Stimulated activated CD4-positive, alpha-beta T cell treated with anti-CD3 and anti-CD28 coated beads, Interleukin-1b, Interleukin-23, amount 100 ng/mL, for 1 hour (primary cell): ENCODE measurements around the gene ATXN1L.
"Not testable (repeated sequence)": the region's sequence is repeated elsewhere in the genome, so short reads cannot be mapped to it uniquely, and the experiment has no call there.

Source experiments
- DNase-seq, 2 donors: peaks; one replicate each; pipeline ENCODE4 v3.0.0-alpha.2; 2020; ENCODE audit warnings: low read depth in 2 of 2

ATXN1L gene

DNA sequence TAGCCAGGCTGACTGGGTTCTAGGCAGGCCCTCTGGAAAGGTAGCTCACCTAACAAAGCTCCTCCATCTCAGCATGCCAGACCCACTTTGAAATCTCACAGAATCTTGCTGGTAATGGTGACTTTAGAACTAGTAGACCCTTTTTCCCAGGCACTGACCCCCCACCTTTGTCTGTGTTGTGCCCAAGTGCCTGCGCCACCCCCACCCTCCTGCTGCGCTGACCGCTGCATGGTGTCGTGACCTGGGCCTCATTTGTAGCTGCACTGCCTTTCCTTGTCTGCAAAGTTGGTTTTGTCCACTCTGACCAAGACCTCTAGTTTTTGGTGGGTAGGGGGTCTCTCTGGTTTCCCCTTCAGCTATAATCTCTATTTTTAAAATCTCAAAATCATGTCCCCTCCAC is 6.8 kb downstream of the ATXN1L start:
- DNase-seq, result no peak

- no peak for DNase-seq
These were observed 7.6 kb downstream of the ATXN1L start for GRCh38 chr16:71853413-71853812.

DNA sequence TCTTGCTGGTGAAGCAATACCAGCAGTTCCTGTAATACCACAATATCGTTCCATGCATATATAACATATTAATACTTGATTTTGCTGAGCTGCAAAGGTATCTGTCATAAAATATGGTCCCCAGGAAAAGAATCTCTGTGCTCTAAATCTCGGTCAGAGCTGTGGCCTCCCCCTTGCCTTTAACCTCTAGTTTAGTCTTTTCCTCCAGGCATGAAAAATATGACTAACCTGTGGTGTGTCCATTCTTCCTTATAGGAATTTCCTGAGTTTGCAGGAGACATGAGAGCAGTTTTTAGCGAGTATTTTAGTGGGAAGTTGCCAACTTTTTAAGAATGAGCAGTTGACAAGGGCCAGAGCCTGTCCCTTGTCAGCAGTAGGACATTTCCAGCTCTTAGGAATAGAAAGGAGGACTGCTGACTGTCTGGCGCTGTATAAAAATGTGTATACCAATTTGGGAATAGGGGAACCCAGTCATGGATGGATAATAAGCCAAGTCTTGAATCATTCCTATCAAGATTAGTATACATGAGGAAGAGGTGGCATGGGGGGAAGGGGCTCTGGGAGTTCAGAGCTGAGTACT is 8.7 kb downstream of the ATXN1L start:
- no peak for DNase-seq

DNA sequence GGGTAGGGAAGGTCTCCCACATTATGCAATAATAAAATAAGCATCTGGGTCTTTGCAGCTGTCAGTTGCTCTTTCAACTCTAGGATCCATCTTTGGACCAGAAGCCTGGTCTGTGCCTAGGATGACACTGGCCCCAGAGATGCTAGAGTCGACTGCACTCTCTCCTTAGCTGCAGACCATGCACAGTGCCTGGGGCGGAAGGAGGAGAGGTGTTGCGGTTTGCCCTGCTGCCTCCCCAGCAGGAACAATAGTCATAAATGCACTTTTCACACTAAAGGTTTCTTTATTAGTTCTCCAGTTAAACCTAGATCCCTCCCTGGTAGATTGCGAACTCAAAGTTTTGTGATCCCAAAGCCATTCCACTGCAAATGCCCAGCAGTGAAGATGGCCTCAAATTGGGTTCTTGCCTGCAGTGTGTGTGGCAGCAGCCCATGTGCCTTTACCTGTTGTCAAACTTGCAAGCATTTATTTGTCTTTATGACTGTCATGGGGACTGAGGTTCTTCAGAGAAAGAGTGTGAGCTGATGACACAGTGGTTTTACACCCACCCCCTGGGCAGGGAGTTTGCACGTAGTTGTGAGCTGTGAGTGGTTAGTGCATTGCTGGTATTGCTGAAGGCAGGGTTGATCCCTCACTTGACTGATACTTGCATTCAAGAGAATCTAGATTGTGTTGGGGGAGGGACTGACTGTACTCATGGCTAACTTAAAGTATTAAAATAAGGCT is 10.3 kb downstream of the ATXN1L start:
- no peak for DNase-seq

DNA sequence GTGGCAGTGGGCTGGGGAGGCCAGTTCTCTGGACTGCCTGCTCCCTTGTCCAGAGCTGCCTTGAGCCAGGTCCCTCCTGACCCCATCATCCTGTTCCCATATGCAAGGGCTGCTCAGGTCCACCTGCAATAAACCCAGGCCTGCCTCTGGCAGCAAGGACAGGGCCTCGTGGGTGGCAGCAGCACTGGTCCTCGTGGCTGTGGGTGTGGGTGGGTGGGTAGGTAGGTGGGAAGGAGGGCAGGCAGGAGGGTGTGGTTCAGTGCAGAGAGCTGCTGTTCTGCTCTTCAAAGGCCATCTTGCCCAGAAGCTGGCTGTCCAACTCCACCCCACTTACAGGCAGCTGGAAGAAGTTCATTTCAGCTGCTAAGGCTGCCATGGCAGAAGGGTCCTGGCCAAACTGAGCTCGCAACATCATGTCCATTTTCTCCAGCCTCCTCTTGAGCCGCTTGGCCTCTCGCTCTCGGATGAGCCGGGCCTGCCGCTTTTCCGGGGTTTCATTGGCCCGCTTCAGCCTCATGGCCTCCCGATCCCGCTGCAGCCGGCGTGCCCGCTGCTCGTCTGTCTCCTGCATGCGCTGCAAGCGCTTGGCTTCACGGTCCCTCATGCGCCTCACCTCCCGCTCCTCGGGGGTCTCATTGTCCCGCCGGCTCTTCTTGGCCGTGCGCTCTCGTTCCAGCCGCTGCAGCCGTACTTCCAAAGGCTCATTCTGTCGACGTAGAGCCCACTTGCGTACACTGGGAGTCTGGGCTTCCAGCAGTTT is 14.2 kb downstream of the ATXN1L start:
- no peak for DNase-seq

DNA sequence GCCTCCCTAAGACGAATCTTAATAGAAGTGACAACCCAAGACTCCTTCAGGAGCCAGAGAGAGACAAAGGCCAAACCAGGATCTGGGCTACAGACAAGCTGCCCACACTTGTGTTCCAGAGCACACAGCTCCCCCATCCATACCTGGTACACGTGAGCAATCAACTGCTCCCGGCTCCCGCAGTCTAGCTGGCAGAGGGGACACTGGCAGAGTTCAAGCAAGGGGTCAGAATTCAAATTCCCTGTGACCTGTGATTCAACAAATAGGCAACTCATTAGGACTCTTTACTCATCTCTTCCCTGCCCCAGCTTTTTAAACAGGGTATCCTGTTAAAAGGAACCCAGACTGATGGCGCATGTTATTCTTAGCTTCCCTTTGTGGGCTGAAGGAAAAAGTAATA is 18.2 kb downstream of the ATXN1L start:
- no peak for DNase-seq

DNA sequence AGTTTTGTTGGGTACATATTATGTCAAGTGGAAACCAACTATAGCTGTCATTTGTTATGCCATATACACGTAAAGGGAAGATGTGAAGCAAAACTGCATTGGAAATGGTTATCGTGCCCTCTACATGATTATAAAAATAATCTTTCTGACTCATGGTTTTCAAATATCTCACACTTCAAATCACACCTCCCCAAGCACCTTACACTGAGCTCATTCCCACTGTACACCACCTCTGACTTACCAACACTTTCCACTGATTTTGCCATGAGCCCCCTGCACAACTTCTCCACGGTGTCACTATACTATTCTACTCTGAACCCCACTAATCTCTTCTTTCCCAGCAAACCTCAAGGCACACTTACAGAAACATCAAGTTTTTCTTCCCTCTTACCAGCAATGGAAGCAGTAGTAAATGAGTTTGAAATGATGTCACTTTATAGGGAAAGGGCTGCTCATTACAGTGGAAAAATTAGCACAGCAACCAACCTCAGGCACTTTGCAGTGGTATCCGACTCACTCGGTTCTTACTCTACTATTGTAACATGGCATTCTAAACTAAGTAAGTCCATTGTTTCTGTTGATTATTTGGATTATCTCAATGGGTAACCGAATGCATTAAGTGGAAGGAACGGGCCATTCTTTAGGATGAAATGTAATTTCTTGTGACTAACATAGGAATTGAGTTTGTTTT is 19.5 kb downstream of the ATXN1L start:
- no peak for DNase-seq

DNA sequence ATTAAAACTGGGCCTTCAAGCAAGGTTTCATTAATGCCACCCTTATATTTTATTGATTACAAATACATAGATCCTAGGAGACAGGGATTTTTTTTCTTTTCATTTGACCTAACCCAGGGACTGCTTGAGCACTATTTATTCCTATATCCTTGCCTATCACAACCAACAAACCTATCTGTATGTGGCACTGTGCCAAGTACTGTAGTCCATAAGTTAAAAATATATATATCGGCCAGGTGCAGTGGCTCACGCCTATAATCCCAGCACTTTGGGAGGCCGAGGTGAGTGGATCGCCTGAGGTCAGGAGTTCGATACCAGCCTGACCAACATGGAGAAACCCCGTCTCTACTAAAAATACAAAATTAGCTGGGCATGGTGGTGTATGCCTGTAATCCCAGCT is 21.4 kb downstream of the ATXN1L start:
- DNase-seq, result not testable (repeated sequence)

DNA sequence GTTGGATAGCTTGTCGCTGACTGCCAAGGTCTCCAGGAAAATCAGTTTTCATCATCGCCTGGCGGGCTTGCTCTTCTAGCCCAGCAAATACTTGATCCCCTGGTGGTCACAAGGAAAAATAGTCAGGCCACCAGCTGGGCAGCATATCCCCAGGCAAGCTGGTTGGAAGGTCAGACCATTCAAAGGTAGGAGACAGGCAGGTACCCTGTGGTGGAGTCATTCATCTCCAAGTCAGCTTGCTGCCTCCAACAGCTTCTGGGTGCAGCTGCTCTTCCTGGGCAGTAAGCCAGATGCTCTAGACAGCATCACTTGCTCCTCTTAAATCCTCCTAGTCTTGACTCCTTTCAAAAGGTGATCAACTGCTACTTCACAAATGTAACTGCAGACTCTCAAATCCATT is 22.2 kb downstream of the ATXN1L start:
- no peak for DNase-seq

- DNase-seq, result no peak
These were observed 23.3 kb downstream of the ATXN1L start for GRCh38 chr16:71869089-71869488.

- DNase-seq, result no peak
These were observed 25.0 kb downstream of the ATXN1L start for GRCh38 chr16:71870818-71871217.

- no peak for DNase-seq
These were observed 27.4 kb downstream of the ATXN1L start for GRCh38 chr16:71873199-71873598.

GRCh38 chr16:71878911-71879310 is 33.1 kb downstream of the ATXN1L start:
- DNase-seq, result no peak

DNA sequence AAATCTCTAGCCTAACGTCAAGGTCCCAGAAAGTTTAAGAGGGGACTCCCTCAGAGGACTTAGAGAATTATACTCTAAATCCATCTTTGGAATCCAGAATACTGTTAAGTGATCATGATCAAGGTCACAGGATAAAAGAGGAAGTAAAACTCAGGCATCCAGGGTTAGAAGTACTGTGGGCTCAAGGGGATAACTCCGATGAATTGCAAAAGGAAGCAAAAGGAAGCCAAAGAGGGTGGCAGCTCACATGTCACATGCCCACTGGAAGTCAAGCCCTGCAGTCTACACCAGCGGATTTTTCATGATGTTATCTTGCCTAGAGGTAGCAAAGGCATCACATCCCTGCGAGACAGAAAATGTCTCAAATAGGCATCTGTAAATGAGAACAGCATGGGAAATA is 34.4 kb downstream of the ATXN1L start:
- no peak for DNase-seq

- peak; percentile 55 to 64 for DNase-seq
These were observed 36.9 kb downstream of the ATXN1L start for GRCh38 chr16:71882505-71883167.

GRCh38 chr16:71883168-71883848 is 37.5 kb downstream of the ATXN1L start:
- DNase-seq, result peak; percentile 16 to 40

DNA sequence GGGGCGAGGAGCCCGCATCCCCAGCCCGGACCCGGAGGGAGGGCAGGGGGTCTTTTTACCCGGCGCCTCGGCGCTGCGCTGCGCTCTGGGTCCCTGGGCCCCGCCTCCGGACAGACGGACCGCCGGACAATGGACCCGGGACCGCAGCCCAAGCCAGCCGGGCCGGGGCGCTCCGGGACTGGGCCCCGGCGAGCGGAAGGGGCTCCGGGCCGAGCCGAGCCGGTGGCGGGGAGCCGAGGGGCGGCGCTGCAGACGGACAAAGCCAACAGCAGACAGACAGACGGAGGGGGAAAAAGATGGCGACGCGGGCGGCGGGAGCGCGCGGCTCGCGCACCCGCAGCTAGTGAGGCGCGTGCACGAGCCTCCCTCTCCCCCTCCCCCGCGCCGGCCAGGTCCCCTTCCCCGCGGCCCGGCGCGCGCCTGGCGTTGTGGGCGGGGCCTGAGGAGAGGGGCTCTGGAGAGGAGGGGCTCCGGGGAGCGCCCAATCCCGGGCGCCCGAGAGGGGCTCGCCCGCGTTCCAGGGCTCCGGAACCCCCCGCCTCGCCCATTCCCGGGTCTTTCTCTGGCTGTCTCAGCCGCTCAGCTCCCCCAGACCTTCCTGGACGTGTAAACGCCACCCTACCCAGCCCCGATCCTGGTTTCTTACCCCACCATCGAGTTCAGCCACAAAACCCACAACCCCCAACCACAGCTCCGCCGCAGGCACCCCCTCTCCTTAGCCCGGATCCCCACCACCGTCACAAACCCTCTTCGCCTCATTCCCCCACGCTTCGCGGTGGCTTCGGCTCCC is 38.3 kb downstream of the ATXN1L start, which contains the start of gene ZNF821:
Gene ZNF821 (minus strand): TSS at position 334 of the 790 bp plus-strand sequence. CDS start 4,236 bp downstream, outside the sequence.
- DNase-seq, result peak; percentile 34 to 56

- DNase-seq, result no peak
These were observed 39.5 kb downstream of the ATXN1L start for GRCh38 chr16:71885261-71885650.

- no peak for DNase-seq
These were observed 43.4 kb downstream of the ATXN1L start for GRCh38 chr16:71889147-71889546.

DNA sequence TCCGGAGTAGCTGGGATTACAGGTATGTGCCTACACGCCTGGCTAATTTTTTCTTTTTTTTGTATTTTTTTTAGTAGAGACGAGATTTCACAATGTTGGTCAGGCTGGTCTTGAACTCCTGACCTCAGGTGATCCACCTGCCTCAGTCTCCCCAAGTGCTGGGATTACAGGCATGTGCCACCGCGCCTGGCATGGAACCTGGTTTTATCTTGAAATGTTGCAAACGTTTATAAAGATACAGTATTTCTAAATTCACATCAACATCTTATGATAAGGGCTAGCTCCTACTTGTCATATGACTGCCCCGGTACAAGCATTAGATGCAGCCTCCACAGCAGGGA is 48.1 kb downstream of the ATXN1L start:
- no peak for DNase-seq
